Measurements from ENCODE around the gene UGT1A10. TPM values are rescaled to one million over a fixed set of nuclear protein-coding genes. Genes with fewer than 3 reads are reported as not detected.
A peak's percentile ranks its signal among the peaks of the same experiment; 100 is the strongest.
"Not testable (repeated sequence)": the region's sequence is repeated elsewhere in the genome, so short reads cannot be mapped to it uniquely, and the experiment has no call there.

Gene UGT1A10
- total and polyA plus RNA-seq, 2 of the 13 experiments (the other 11 are each of a cell fraction or from before 2014, with no cell fraction given), result not detected

GRCh38 chr2:233700028-233700635, 63.9 kb downstream of the UGT1A10 start (continued):
- no peak for TF ChIP-seq ZNF12 (CRISPR knock-in tag; IDR thresholded peaks at IDR 0.05)
- TF ChIP-seq ZNF570 (CRISPR knock-in tag; IDR thresholded peaks at IDR 0.05; ENCODE audit: borderline replicate concordance), result no peak
- no peak for TF ChIP-seq HOXA5 (CRISPR knock-in tag; IDR thresholded peaks at IDR 0.05)
- TF ChIP-seq GATA4 (IDR thresholded peaks at IDR 0.05; ENCODE audit: borderline replicate concordance, low read depth), result peak; percentile 27; the same call in 1 of the 2 replicates
- no peak for TF ChIP-seq JUNB (CRISPR knock-in tag; IDR thresholded peaks at IDR 0.05; ENCODE audit: borderline replicate concordance)
- TF ChIP-seq TOE1 (CRISPR knock-in tag; IDR thresholded peaks at IDR 0.05), result no peak
- TF ChIP-seq FOSL2 (CRISPR knock-in tag; IDR thresholded peaks at IDR 0.05), result no peak
- TF ChIP-seq MAFF (IDR thresholded peaks at IDR 0.05; ENCODE audit: low read depth, low read length), result peak; percentile 21; the same call in 1 of the 2 replicates
- no peak for TF ChIP-seq ZNF749 (CRISPR knock-in tag; IDR thresholded peaks at IDR 0.05; ENCODE audit: borderline replicate concordance)
- TF ChIP-seq GMEB2 (CRISPR knock-in tag; IDR thresholded peaks at IDR 0.05; ENCODE audit: low read depth), result no peak
- no peak for TF ChIP-seq ZNF232 (CRISPR knock-in tag; IDR thresholded peaks at IDR 0.05; ENCODE audit: borderline replicate concordance)
- TF ChIP-seq EP300 (IDR thresholded peaks at IDR 0.05; ENCODE audit: low read depth in 2 of 2, low read length in 2 of 2), result peak in 1 of 2 experiments; percentile 59; a peak in 1 of 4 replicates
- peak; percentile 74 for TF ChIP-seq EP300 (CRISPR knock-in tag; IDR thresholded peaks at IDR 0.05; ENCODE audit: borderline replicate concordance)
- peak; percentile 30; the same call in 1 of the 2 replicates for TF ChIP-seq CREM (IDR thresholded peaks at IDR 0.05)
- TF ChIP-seq CREM (CRISPR knock-in tag; IDR thresholded peaks at IDR 0.05), result no peak
- TF ChIP-seq, protein P1, sequence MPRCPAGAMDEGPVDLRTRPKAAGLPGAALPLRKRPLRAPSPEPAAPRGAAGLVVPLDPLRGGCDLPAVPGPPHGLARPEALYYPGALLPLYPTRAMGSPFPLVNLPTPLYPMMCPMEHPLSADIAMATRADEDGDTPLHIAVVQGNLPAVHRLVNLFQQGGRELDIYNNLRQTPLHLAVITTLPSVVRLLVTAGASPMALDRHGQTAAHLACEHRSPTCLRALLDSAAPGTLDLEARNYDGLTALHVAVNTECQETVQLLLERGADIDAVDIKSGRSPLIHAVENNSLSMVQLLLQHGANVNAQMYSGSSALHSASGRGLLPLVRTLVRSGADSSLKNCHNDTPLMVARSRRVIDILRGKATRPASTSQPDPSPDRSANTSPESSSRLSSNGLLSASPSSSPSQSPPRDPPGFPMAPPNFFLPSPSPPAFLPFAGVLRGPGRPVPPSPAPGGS (CRISPR knock-in tag; IDR thresholded peaks at IDR 0.05), result no peak
- no peak for TF ChIP-seq ETS1 (CRISPR knock-in tag; IDR thresholded peaks at IDR 0.05)
- TF ChIP-seq DMAP1 (CRISPR knock-in tag; IDR thresholded peaks at IDR 0.05), result no peak
- TF ChIP-seq ZSCAN30 (CRISPR knock-in tag; IDR thresholded peaks at IDR 0.05), result no peak
- peak; percentile 88 for TF ChIP-seq NFE2L2 (IDR thresholded peaks at IDR 0.05; ENCODE audit: low read length)
- TF ChIP-seq RFXANK (CRISPR knock-in tag; IDR thresholded peaks at IDR 0.05), result no peak
- TF ChIP-seq ZSCAN12 (CRISPR knock-in tag; IDR thresholded peaks at IDR 0.05), result no peak

DNA sequence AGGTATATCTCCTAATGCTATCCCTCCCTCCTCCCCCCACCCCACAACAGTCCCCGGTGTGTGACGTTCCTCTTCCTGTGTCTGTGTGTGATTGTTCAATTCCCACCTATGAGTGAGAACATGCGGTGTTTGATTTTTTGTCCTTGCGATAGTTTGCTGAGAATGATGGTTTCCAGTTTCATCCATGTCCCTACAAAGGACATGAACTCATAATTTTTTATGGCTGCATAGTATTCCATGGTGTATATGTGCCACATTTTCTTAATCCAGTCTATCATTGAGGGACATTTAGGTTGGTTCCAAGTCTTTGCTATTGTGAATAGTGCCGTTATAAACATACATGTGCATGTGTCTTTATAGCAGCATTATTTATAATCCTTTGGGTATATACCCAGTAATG, 64.6 kb downstream of the UGT1A10 start:
- H4K20me1 ChIP-seq (ENCODE audit: insufficient read depth, low read length); in situ Hi-C loops (cut with HindIII; ENCODE audit: extremely low pct_ligation_motif_present, low pct_unique_long_range_greater_than_20kb); FAIRE-seq; DNase-seq (ENCODE audit: low spot score); ATAC-seq; H3K36me3 ChIP-seq (replicated peaks in 1 of 2; ENCODE audit: control insufficient read depth in 1 of 2, insufficient read depth in 2 of 2, low read length in 2 of 2); POLR2A ChIA-PET; H3K4me3 ChIP-seq (replicated peaks in 1 of 3; ENCODE audit: insufficient read depth in 1 of 3, low read depth in 2 of 3, low read length in 3 of 3); BruUV-seq (replicated peaks); intact Hi-C loops (cut with micrococcal nuclease; ENCODE audit: unreplicated experiment); CTCF ChIA-PET (ENCODE audit: low intra/inter-chr PET ratio, low total read pairs); H3K9me3 ChIP-seq (ENCODE audit: low read length); H3K27me3 ChIP-seq (ENCODE audit: control insufficient read depth in 1 of 2, insufficient read depth in 2 of 2, low read length in 2 of 2); H3K27ac ChIP-seq (ENCODE audit: extremely low read length, insufficient read depth, low read length); H3K9ac ChIP-seq (ENCODE audit: insufficient read depth, low read depth, low read length); H3K4me1 ChIP-seq (ENCODE audit: insufficient read depth, low read length); H3K4me2 ChIP-seq (ENCODE audit: low read depth, low read length); H2AFZ ChIP-seq (ENCODE audit: low read length); H3K79me2 ChIP-seq (ENCODE audit: insufficient read depth, low read length): not testable (repeated sequence)
- 90% methylated on average over 5 of the region's 5 CpGs for WGBS (ENCODE audit: low lambda C conversion rate)
